ENCODE results near the gene MPHOSPH8.

DNA sequence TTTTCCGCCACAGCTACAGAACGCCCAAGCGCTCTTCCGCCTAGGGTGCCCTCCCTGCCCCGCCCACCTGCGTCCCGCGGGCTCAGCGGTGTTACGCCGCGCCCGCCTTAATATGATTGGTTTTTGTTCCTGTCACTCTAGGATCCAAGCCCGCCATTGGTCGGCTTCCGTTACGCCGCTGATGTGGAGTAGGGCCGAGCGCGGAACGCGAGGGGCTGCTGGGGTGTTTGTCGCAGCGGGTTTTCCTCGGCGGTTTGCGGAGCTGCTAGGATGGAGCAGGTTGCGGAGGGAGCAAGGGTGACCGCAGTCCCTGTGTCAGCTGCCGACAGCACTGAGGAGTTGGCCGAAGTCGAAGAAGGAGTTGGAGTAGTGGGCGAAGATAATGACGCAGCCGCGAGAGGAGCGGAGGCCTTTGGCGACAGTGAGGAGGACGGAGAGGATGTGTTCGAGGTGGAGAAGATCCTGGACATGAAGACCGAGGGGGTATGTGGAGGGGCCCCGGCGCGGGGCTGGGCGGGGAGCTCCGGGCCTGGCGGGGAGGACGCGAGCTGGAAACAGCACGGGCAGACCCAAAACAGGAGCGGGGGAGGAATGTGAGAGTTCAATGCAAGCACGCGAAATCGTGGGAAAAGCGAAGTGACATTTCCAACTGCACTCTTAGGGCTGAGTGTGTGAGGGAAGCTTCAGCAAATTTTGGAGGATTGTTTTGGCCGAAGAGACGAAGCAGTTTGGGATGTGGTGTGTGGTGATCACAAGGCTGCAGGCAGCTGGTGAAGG, at the start of gene MPHOSPH8:
- TF ChIP-seq CTCF (IDR thresholded peaks at IDR 0.05; ENCODE audit: low read depth, low read length, poor library complexity, severe bottlenecking) (no peak), EZH2phosphoT487 (IDR thresholded peaks at IDR 0.05; ENCODE audit: borderline replicate concordance, low read length) (no peak)

Data from DOHH2 (cell line).